GM13977 (cell line): Measurements from ENCODE around the gene OR9Q1.

Source experiments
- DNase-seq: peaks from one replicate; pipeline ENCODE4 v3.0.0; 2012; ENCODE audit warnings: low spot score
- in situ Hi-C: fragments of 300-500 bp; cut with MboI; formaldehyde crosslinking; loops from one replicate; pipeline ENCODE4 v1.12.0; 2022; ENCODE audit warnings: low sequenced_read_pairs, low pct_unique_long_range_greater_than_20kb, mixed read lengths, inconsistent platforms; ENCODE audit not compliant: unreplicated experiment
- TF ChIP-seq, protein P1 (sequence below): IDR thresholded peaks from 2 replicates; pipeline ENCODE4 v1.5.1; 2012; ENCODE audit warnings: mild to moderate bottlenecking, control low read depth; ENCODE audit not compliant: insufficient read depth; ENCODE audit errors: extremely low read depth, missing control alignments

Gene OR9Q1

DNA sequence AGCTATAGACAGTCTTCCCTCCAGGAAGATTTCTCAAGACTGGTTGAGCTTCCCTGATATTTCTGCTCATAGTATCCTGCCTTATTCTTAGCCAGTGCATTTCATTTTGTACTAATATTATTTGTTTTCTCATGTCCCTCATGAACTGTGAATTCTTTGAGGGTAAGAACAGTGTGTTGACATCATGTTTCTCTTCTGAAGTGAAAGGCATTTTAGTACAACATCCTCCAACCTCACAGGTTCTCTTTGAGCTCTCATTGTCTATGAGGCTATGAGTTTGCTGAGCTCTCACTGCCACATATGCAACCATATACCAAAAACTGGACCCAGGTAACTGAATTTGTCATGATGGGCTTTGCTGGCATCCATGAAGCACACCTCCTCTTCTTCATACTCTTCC lies 7.0 kb downstream of the OR9Q1 start, which contains the start of gene OR6Q1:
Gene OR6Q1, plus strand, starts transcription at position 301 of the 400 bp plus-strand sequence. Its CDS starts 0 bp downstream, at position 301.
- TF ChIP-seq, protein P1, sequence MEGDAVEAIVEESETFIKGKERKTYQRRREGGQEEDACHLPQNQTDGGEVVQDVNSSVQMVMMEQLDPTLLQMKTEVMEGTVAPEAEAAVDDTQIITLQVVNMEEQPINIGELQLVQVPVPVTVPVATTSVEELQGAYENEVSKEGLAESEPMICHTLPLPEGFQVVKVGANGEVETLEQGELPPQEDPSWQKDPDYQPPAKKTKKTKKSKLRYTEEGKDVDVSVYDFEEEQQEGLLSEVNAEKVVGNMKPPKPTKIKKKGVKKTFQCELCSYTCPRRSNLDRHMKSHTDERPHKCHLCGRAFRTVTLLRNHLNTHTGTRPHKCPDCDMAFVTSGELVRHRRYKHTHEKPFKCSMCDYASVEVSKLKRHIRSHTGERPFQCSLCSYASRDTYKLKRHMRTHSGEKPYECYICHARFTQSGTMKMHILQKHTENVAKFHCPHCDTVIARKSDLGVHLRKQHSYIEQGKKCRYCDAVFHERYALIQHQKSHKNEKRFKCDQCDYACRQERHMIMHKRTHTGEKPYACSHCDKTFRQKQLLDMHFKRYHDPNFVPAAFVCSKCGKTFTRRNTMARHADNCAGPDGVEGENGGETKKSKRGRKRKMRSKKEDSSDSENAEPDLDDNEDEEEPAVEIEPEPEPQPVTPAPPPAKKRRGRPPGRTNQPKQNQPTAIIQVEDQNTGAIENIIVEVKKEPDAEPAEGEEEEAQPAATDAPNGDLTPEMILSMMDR: no peak
- DNase-seq: no peak
- in situ Hi-C loops: no loop called here

DNA sequence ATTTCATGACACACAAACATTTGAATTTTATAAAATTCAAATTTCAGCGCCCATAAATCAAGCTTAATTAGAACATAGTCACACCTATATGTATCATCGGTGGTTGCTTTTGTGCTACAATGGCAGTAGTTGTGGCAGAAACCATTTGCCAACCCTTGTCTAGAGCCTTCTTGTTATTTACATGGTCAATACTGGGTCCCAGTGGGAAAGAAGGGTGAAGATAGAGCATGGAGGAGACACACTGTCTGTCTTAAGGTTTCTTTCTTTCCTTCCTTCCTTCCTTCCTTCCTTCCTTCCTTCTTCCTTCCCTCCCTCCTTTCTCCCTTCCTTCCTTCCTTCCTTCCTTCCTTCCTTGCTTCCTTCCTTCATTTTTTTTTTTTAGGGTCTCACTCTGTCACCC lies 10.8 kb downstream of the OR9Q1 start:
- no peak for DNase-seq
- in situ Hi-C loops: no loop called here
- TF ChIP-seq, protein P1: no peak

DNA sequence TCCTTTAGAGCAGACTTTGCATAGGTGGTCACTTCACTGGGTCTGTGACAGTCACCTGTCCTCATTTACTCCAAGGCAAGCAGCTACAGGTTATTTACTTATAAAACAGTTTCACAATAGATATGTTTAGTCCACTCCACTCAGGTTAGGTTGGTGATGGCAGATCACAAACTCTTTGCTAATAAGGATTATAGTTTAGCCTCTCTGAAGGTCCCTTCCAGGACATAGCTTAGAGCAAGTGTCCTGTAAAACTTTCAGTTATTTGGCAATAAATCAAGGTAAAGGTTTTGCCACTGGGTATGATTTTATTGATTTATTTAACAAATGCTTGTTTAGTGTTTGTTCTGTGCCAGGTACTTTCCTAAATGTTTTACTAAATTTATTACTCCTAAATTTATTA lies 15.9 kb downstream of the OR9Q1 start:
- in situ Hi-C loops: no loop called here
- DNase-seq: no peak
- TF ChIP-seq, protein P1: no peak

DNA sequence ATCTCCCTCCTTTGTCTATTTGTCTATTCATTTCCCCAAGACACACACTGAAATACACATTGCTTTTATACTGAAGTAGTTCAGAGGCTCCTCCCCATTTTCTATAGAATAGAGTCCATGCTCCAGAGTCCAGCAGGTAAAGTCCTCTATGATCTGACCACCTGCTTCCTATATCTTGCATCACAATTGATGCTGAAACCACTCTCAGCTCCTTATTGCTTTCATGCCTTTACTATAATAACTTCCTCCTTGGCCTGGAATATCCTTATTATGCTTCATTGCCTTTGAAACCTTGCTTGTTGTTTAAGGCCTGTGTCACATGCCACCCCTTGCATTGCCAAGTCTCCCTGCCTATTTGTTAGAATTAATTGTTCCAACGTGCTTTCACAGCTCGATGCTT lies 19.7 kb downstream of the OR9Q1 start:
- in situ Hi-C loops: no loop called here
- no peak for DNase-seq
- TF ChIP-seq, protein P1: no peak

DNA sequence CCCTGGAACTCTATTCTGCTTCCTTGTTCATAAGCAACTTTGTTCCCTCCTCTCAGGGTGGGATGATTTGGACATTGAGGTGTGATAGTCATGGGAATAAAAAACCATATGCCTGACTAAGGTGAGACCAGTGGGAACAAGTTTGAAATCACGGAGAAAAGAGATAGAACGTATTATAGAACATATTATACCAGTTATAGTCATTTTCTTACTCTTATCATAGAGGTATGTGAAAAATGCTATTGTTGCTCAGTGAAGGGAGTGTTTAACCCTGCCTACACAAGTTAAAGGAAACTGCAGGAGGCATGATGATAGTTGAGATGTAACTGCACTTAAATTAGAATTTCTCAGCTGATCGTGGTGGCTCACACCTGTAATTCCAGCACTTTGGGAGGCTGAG lies 22.6 kb downstream of the OR9Q1 start:
- TF ChIP-seq, protein P1: no peak
- DNase-seq: no peak
- in situ Hi-C loops: no loop called here

DNA sequence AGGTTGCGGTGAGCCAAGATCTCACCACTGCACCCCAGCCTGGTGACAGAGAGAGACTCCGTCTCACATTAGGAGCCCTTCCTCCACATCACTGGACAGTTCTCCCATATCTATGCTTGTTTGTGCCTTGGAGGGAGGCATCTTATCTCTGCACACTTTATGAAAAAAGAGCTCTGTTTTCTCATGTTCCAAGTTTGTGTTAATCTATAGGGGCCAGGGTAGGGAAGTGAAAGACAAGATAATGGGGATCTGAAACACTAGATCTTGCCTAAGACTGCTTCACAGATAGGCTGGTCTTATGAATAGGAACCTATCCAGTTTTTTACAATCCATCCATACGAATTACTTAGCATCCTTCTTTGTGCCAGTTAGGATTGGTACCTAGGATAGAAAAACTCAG lies 24.1 kb downstream of the OR9Q1 start:
- in situ Hi-C loops: no loop called here

More for the DNA sequence above, 24.1 kb downstream of the OR9Q1 start:
- DNase-seq: no peak
- TF ChIP-seq, protein P1: no peak
